GM23248 (cell line): ENCODE measurements around the gene MAP2K5. TPM values are rescaled to one million over a fixed set of nuclear protein-coding genes. Genes with fewer than 3 reads are reported as not detected.

Experiments
- DNase-seq: peaks from one replicate; pipeline ENCODE4 v3.0.0-alpha.2; 2015
- H2AFZ ChIP-seq: fragments of 200-600 bp; sonication (generic); 2 replicates; pipeline ENCODE4 v1.6.1; 2016; ENCODE audit warnings: antibody characterized with exemption
- H3F3A ChIP-seq: fragments of 200-600 bp; sonication (generic); 2 replicates; pipeline ENCODE4 v1.6.1; 2016; ENCODE audit warnings: mild to moderate bottlenecking, antibody characterized with exemption, mixed run types; ENCODE audit not compliant: insufficient read depth
- H3K27ac ChIP-seq: fragments of 200-600 bp; sonication (generic); 2 replicates; pipeline ENCODE4 v1.5.1; 2016; ENCODE audit warnings: mild to moderate bottlenecking
- H3K27me3 ChIP-seq: fragments of 200-600 bp; sonication (generic); replicated peaks from 2 replicates; pipeline ENCODE4 v1.6.1; 2016; ENCODE audit warnings: mild to moderate bottlenecking; ENCODE audit not compliant: insufficient read depth
- H3K36me3 ChIP-seq: fragments of 200-600 bp; sonication (generic); 2 replicates; pipeline ENCODE4 v1.6.1; 2016; ENCODE audit warnings: low read depth, mild to moderate bottlenecking
- H3K4me1 ChIP-seq: fragments of 200-600 bp; sonication (generic); 2 replicates; pipeline ENCODE4 v1.6.1; 2016; ENCODE audit warnings: mild to moderate bottlenecking; ENCODE audit not compliant: insufficient read depth
- H3K4me2 ChIP-seq: fragments of 200-600 bp; sonication (generic); one replicate; pipeline ENCODE4 v1.6.1; 2016; ENCODE audit warnings: mild to moderate bottlenecking; ENCODE audit not compliant: unreplicated experiment
- H3K4me3 ChIP-seq: fragments of 200-600 bp; sonication (generic); 2 replicates; pipeline ENCODE4 v1.5.1; 2016; ENCODE audit warnings: mild to moderate bottlenecking
- H3K79me2 ChIP-seq: fragments of 200-600 bp; sonication (generic); 2 replicates; pipeline ENCODE4 v1.6.1; 2016; ENCODE audit warnings: mild to moderate bottlenecking; ENCODE audit not compliant: insufficient read depth
- H3K9ac ChIP-seq: fragments of 200-600 bp; sonication (generic); 2 replicates; pipeline ENCODE4 v1.6.1; 2016; ENCODE audit warnings: mild to moderate bottlenecking
- H3K9me2 ChIP-seq: fragments of 200-600 bp; sonication (generic); 2 replicates; pipeline ENCODE4 v1.6.1; 2016; ENCODE audit warnings: mixed run types, mild to moderate bottlenecking, moderate library complexity; ENCODE audit not compliant: insufficient read depth
- H3K9me3 ChIP-seq: fragments of 200-600 bp; sonication (generic); one replicate; pipeline ENCODE4 v1.6.1; 2017; ENCODE audit warnings: low read depth
- H4K20me1 ChIP-seq: fragments of 200-600 bp; sonication (generic); 2 replicates; pipeline ENCODE4 v1.6.0; 2016; ENCODE audit not compliant: insufficient read depth
- EZH2 ChIP-seq: fragments of 200-600 bp; sonication (generic); IDR thresholded peaks from 2 replicates; pipeline ENCODE4 v1.6.1; 2018; ENCODE audit warnings: antibody characterized with exemption, mild to moderate bottlenecking; ENCODE audit not compliant: insufficient read depth, poor library complexity, severe bottlenecking
- EZH2phosphoT487 ChIP-seq: fragments of 200-600 bp; sonication (generic); IDR thresholded peaks from 2 replicates; pipeline ENCODE4 v1.6.1; 2018; ENCODE audit warnings: antibody characterized with exemption, moderate library complexity, mild to moderate bottlenecking, low read depth; ENCODE audit not compliant: insufficient read depth
- WGBS, 2 experiments: methylation state at CpG; one replicate each; pipeline ENCODE4 v1.1.6; 2015 to 2017; ENCODE audit warnings: low lambda C conversion rate in 2 of 2, low coverage in 1 of 2; ENCODE audit errors: missing lambda C conversion rate in 2 of 2; 5-methylcytosine and 5-hydroxymethylcytosine counted together
- in situ Hi-C: fragments of 300-500 bp; cut with MboI; formaldehyde crosslinking; loops from 2 replicates; pipeline ENCODE4 v1.15.0; 2020
- polyA plus RNA-seq: library from polyadenylated mRNA; unstranded; fragments of >200 nt; fragmentation: Nextera tagmentation; extraction: Ambion mirVana; gene quantifications from 2 replicates; pipeline ENCODE4 v1.2.1, GENCODE V29; 2016
- total RNA-seq: library from RNA; depleted of rRNA; stranded (reverse); fragments of >200 nt; shearing (Covaris generic); gene quantifications from 2 replicates; pipeline ENCODE4 v1.2.3, GENCODE V29; 2014

Gene MAP2K5
- total and polyA plus RNA-seq, 2 experiments from 2014 or later: 2.8 to 15.0 TPM

GRCh38 chr15:67537771-67538170 lies 4.7 kb upstream of the MAP2K5 start:
- Histone ChIP-seq H3K9me2 (no peaks in the 10 kb centered on the region), H3F3A (peaks cover 4% of the 10 kb centered on the region; the same call in 1 of the 2 replicates), H4K20me1 (no peaks in the 10 kb centered on the region), H3K4me3 (no peak overlapping the region), H3K9ac (no peak overlapping the region), H3K9me3 (no peaks in the 10 kb centered on the region), H3K4me1 (no peaks in the 10 kb centered on the region; the same call in 1 of the 2 replicates), H2AFZ (no peak overlapping the region), H3K79me2 (0 out of 2 replicates have a peak, but pooled peaks cover under 1% of the 10 kb centered on the region), H3K4me2 (no peak overlapping the region), H3K36me3 (no peaks in the 10 kb centered on the region), H3K27ac (no peak overlapping the region), H3K27me3 (no peaks in the 10 kb centered on the region)
- TF ChIP-seq EZH2phosphoT487: no peak
- TF ChIP-seq EZH2: no peak
- 100% methylated on average over 1 of the region's 1 CpG for WGBS, 2 experiments
- in situ Hi-C loops: no loop called here
- no peak for DNase-seq

- no peaks in the 10 kb centered on the region for H4K20me1 ChIP-seq
- peak overlapping the region; percentile 85 for H3K4me3 ChIP-seq
- H3K9me3 ChIP-seq: no peaks in the 10 kb centered on the region
- peak; percentile 51 for DNase-seq
- TF ChIP-seq EZH2phosphoT487 (no peak), EZH2 (no peak)
- peaks cover 15% of the 10 kb centered on the region for H3K4me1 ChIP-seq
- no peaks in the 10 kb centered on the region for H3K27me3 ChIP-seq
- peaks cover 16% of the 10 kb centered on the region for H3K79me2 ChIP-seq
- no peaks in the 10 kb centered on the region for H3K9me2 ChIP-seq
- peak overlapping the region; percentile 83 for H3K9ac ChIP-seq
- H3K27ac ChIP-seq: no peak overlapping the region
- H2AFZ ChIP-seq: peak overlapping the region; percentile 94
- no peaks in the 10 kb centered on the region for H3K36me3 ChIP-seq
- peaks cover 13% of the 10 kb centered on the region for H3F3A ChIP-seq
- 6% methylated on average over 7 of the region's 7 CpGs for WGBS, 2 experiments
- peak overlapping the region; percentile 96 for H3K4me2 ChIP-seq
- in situ Hi-C loops: no loop called here
These were observed 830 bp downstream of the MAP2K5 start for GRCh38 chr15:67543348-67543718.

GRCh38 chr15:67544475-67544874 lies 2.0 kb downstream of the MAP2K5 start:
- H3K27me3 ChIP-seq: no peaks in the 10 kb centered on the region
- no peak overlapping the region for H2AFZ ChIP-seq
- H4K20me1 ChIP-seq: no peaks in the 10 kb centered on the region
- no peak overlapping the region for H3K27ac ChIP-seq
- no peaks in the 10 kb centered on the region for H3K9me3 ChIP-seq
- WGBS, 2 experiments: 95 to 96% methylated on average over 3 of the region's 3 CpGs
- no peak for TF ChIP-seq EZH2
- TF ChIP-seq EZH2phosphoT487: no peak
- no peak for DNase-seq
- no peaks in the 10 kb centered on the region for H3K36me3 ChIP-seq
- H3K9me2 ChIP-seq: no peaks in the 10 kb centered on the region
- H3K4me1 ChIP-seq: peaks cover 27% of the 10 kb centered on the region
- no peak overlapping the region for H3K4me2 ChIP-seq
- H3K9ac ChIP-seq: no peak overlapping the region
- H3F3A ChIP-seq: peaks cover 24% of the 10 kb centered on the region
- in situ Hi-C loops: no loop called here
- H3K4me3 ChIP-seq: no peak overlapping the region
- H3K79me2 ChIP-seq: peaks cover 16% of the 10 kb centered on the region

- no peaks in the 10 kb centered on the region for H3K36me3 ChIP-seq
- H3K4me2 ChIP-seq: no peak overlapping the region
- TF ChIP-seq EZH2 (no peak), EZH2phosphoT487 (no peak)
- no peak overlapping the region for H3K9ac ChIP-seq
- H3K4me3 ChIP-seq: no peak overlapping the region
- peaks cover 25% of the 10 kb centered on the region for H3F3A ChIP-seq
- no peaks in the 10 kb centered on the region for H3K9me3 ChIP-seq
- peaks cover 27% of the 10 kb centered on the region for H3K4me1 ChIP-seq
- WGBS, 2 experiments: 87 to 91% methylated on average over 3 of the region's 3 CpGs
- DNase-seq: no peak
- peaks cover 16% of the 10 kb centered on the region for H3K79me2 ChIP-seq
- H3K27me3 ChIP-seq: no peaks in the 10 kb centered on the region
- no peaks in the 10 kb centered on the region for H3K9me2 ChIP-seq
- no peak overlapping the region for H2AFZ ChIP-seq
- no peaks in the 10 kb centered on the region for H4K20me1 ChIP-seq
- in situ Hi-C loops: no loop called here
- H3K27ac ChIP-seq: no peak overlapping the region
These were observed 3.4 kb downstream of the MAP2K5 start for GRCh38 chr15:67545864-67546263.

- H3K4me1 ChIP-seq: peaks cover 27% of the 10 kb centered on the region
- no peak for DNase-seq
- no peaks in the 10 kb centered on the region for H3K9me2 ChIP-seq
- 92 to 97% methylated on average over 2 of the region's 2 CpGs for WGBS, 2 experiments
- peaks cover 18% of the 10 kb centered on the region for H3K79me2 ChIP-seq
- no peaks in the 10 kb centered on the region for H4K20me1 ChIP-seq
- no peak overlapping the region for H3K4me2 ChIP-seq
- H3F3A ChIP-seq: peaks cover 22% of the 10 kb centered on the region
- no peaks in the 10 kb centered on the region for H3K9me3 ChIP-seq
- H3K27ac ChIP-seq: no peak overlapping the region
- no peak overlapping the region for H2AFZ ChIP-seq
- no peaks in the 10 kb centered on the region; the same call in 1 of the 2 replicates for H3K36me3 ChIP-seq
- no peak overlapping the region for H3K4me3 ChIP-seq
- TF ChIP-seq EZH2 (no peak), EZH2phosphoT487 (no peak)
- no peaks in the 10 kb centered on the region for H3K27me3 ChIP-seq
- in situ Hi-C loops: no loop called here
- no peak overlapping the region for H3K9ac ChIP-seq
These were observed 4.6 kb downstream of the MAP2K5 start for GRCh38 chr15:67547064-67547463.
